Bone marrow (tissue), 2 donors: Measurements from ENCODE around the gene SSC5D.

Experiments used
- DNase-seq, 2 donors: peaks; one replicate each; lab custom pipeline; 2025; lab: John Stamatoyannopoulos, UW

SSC5D gene

DNA sequence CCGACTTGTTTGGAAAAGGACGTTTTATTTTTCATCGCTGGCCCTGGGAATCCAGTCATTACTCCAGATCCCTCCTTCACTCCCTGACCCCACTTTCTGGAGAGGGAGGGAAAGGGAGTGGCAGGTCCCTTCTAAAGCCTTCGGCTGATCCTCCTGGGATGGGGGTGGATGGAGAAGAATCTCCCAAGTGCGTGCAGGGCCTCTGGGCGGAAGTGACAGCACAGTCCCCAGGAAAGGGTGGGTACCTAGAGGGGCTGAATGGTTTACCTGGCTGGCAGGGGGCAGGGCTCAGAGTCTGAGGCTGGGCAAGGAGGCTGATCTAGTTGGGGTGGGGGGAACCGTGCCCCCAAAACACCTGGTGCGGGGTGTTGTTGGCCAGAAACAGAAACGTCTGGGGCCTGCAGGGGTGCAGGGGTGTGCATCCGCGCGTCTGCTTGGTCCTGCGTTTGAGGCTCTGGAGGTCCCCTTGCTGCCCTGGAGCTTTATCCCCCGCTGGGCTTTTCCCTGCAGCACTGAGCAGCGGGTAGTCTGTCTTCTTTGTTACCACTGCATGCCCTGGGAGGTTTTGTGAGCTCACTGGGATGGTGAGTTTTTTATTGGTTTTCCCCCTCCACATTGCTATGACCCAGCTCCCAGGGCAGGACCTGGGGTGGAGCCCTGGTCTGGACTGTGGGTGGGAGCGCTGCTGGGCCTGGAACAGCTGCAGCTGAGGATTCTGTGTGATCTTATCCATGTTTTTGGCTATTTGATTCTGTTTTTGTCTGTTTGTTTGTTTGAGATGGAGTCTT, 14.8 kb upstream of the SSC5D start:
- no peak for DNase-seq

GRCh38 chr19:55474269-55475265, 13.7 kb upstream of the SSC5D start:
- DNase-seq, result no peak

DNA sequence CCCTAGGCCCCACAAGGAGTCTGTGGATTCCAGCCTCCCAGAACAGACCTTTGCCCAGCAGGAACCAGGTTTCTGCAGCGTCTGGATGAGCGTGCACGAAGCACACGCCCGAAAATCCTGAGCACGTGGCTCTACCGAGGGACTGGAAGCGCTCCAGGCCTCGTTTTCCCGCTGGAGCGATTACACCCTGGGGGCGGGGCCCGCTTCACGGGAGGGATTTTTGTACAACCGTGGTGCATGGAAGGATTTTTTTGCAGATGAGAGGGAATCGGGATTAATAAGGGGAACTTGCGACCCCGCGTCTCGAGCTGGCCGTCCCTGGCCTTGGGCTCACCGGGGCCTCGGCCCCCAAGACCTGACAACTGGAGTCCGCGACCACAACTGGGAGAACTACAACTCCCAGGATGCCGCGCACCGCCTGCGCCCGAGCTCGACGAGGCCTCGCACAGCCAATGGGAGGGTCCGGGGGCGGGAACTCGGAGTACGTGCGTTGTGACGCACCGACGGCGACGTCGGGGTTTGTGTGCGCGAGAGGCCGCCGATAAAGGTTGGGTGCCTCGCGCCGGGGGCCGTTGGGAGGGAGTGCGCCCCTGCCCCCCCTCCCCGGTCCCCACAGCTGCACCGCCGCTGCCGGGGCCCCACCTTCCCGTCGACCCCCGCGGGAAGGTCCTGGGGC, 12.0 kb upstream of the SSC5D start, which contains the start of gene ZNF628:
Gene ZNF628, plus strand, starts transcription at position 518 of the 676 bp plus-strand sequence. CDS start 3,294 bp downstream, outside the sequence.
- peak; percentile 93 to 99 for DNase-seq

DNA sequence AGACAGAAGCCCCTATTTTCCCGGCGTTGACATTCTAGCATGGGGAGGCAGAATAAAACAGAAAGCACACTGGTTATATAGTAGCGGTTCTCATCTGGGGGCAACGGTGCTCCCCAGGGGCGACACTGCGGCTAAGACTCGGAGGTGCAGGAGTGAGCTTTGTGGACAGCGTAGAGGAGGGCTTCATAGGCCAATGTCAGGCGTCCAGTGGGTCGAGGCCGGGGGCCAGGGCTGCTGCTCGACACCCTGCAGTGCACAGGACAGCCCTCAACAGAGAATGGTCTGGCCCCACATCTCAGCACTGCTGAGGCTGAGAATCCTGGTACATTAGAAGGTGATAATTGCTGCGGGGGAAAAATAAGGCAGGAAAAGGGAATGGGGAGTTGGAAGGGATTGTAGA, 10.3 kb upstream of the SSC5D start:
- no peak for DNase-seq

GRCh38 chr19:55478364-55478763, 9.9 kb upstream of the SSC5D start:
- DNase-seq, result no peak

DNA sequence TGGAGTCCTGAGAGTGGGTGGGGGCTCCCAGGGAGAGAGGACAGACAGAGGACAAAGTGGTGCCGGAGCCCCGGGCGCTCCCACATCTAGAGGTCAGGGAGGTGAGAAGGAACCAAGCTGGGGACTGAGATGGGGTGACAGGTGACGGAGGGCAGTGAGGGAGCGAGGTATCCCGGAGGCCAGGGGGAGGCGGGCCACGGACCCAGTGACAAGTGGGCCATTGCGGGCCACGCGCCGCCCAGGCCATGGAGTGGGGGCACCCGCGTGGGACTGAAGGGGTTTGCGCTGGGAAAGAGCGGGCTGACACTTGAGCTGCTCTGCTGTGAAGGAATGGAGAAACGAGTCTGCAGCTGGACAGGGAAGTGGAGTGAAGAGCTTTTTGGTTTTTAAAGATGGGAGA, 9.2 kb upstream of the SSC5D start:
- no peak for DNase-seq

DNA sequence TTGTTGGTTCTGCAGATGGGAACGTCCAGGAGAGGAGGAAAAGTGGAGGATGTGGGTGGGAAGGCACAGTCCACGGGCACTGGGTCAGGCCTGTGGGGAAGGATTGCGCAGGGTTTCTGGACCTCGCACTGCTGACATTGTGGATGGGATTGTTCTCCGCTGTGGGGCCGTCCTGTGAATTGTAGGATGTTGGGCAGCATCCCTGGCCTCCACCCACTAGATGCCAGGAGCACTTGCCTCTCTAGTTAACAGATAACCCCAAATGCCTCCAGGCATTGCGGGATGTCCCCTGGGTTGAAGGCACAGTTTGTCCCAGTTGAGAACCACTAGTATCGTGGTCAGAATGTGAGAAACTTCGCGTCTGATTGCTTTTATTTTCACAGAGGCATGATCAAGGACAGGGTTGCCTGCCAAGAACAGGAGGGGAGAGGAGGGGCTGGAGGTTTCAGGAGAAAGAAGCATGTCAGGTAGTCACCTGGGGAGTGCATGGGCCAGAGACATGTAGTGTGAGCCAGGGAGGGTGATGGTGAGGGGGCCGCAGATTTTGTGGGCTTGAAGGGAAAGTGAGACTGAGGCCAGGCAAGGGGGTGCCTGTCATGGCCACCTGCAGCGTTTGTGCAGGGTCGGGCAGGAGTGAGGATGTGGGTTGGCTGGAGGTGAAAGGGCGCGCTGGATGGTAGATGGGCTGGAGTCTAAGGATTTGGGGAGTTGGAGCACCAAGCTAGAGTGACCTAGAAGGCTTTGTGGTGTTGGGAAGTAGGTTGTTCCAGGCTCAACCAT, 8.6 kb upstream of the SSC5D start:
- no peak for DNase-seq

GRCh38 chr19:55481148-55481793, 7.0 kb upstream of the SSC5D start:
- DNase-seq, result no peak

- no peak for DNase-seq
Observed at GRCh38 chr19:55481794-55482155, 6.5 kb upstream of the SSC5D start.

- no peak for DNase-seq
Observed at GRCh38 chr19:55482156-55482961, 5.9 kb upstream of the SSC5D start.

DNA sequence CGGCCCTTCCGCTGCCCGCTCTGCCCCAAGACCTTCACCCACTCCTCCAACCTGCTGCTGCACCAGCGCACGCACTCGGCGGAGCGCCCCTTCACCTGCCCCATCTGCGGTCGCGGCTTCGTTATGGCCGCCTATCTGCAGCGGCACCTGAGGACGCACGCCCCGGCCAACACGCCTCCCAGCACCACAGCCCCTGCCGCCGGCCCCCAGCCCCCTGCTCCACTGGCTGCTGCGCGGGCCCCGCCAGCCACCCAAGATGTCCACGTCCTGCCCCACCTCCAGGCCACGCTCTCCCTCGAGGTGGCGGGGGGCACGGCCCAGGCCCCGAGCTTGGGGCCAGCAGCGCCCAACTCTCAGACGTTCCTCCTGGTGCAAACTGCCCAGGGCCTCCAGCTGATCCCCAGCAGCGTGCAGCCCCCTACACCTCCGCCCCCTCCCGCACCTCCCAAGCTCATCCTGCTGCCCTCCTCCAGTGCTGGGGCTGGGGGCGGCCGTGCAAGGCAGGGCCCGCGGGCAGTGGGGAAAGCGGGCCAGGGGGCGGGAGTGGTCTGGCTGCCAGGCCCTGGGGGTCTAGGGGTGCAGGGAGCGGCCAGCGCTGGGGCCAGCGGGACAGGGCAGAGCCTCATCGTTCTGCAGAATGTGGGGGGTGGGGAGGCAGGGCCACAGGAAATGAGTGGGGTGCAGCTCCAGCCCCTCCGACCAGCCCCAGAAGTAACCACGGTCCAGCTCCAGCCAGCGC, 5.1 kb upstream of the SSC5D start:
- DNase-seq, result no peak

- no peak for DNase-seq
Observed at GRCh38 chr19:55483706-55484592, 4.3 kb upstream of the SSC5D start.

DNA sequence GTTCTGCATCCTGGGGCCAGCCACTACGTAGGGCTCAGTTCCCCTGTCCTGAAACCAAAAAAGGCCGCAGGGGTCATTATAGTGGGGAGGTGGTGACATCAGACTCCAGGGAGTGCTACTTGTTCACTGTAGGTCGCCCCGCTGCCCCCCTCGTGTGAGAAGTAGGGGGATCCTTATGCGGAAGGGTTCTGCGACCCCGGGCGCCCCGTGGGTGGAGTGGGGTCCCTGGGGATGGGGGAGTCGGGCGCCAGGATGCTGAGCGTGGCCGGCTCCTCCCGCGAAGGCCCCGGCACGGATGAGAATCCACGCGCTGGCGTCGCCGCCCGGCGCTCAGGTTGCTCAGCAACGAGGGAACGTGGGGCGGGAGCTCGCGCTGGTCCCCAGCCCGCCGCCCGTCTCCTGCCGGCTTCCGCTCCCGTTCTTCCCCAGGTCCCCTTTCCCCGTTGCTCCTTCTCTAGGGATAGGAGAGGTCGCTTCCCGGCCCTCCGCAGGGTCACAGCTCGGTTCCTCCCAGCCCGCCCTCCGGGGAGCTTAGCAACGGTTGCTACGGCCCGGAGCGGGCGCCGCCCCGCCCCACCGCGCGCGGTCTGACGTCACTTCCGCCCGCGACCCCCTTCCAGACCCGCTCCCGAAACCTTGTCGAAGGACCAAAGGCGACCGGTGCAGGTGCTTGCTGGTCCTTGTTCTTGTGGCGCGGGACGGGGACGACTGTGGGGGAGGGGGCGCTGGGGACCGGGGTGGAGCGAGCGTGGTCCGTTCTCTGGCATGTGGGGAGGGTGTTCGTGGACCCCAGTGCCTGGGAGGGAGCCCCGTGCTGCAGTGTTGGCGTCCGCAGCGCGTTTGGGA, 3.4 kb upstream of the SSC5D start, which contains the start of gene NAT14:
Gene NAT14, plus strand, starts transcription at position 596 of the 846 bp plus-strand sequence. CDS start 521 bp downstream, outside the sequence.
- DNase-seq, result peak in 1 of 2 donors; percentile 17

DNA sequence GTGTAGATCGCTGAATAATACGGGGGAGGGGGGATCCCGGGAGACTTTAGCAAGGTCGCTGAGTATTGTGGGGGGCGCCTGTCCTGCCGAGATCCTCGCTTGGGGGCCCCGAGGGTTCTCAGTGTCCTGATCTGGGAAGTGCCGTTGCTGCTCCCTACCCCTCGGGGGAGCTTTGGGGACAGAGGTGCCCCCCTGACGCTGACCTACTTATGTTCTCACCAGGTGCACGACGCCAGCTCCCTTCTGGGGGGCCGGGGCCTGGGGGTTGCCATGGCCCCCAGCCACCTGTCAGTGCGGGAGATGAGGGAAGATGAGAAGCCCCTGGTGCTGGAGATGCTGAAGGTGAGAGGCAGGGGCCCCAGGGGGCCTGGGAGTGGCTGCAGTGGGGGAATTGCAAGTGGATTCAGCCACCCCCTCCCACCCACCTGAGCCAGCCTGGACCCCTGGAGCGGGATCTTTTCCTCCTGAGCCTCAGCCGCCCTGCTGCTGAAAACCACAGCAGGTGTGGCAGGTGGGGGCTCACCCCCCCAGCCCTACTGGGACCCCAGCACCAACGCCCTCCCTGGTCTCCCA, 2.7 kb upstream of the SSC5D start:
- no peak for DNase-seq

- DNase-seq, result no peak
Observed at GRCh38 chr19:55486043-55486970, 1.9 kb upstream of the SSC5D start.
